Esophagus squamous epithelium (tissue), 5 donors: ENCODE results near the gene MYO18B. TPM values are rescaled to one million over a fixed set of nuclear protein-coding genes. Genes with fewer than 3 reads are reported as not detected.

Experiments used
- DNase-seq: peaks from one replicate; lab custom pipeline; 2025; lab: John Stamatoyannopoulos, UW
- H3K27ac ChIP-seq, 4 donors: fragments of 200-600 bp; sonication (generic); one replicate each; pipeline ENCODE4 v1.5.1; 2016 to 2019; ENCODE audit warnings: mild to moderate bottlenecking in 1 of 4
- H3K27me3 ChIP-seq, 4 donors: fragments of 200-600 bp; sonication (generic); 1 replicate in 3 of 4; 2 replicates in 1 of 4; pipeline versions ENCODE4 v1.5.1 to v1.6.0; 2017 to 2021; ENCODE audit warnings: antibody characterized with exemption in 1 of 4
- H3K36me3 ChIP-seq, 3 donors: fragments of 200-600 bp; sonication (generic); one replicate each; pipeline ENCODE4 v1.5.1; 2016 to 2019
- H3K4me1 ChIP-seq, 3 donors: fragments of 200-600 bp; sonication (generic); one replicate each; pipeline ENCODE4 v1.5.1; 2017 to 2019
- H3K4me3 ChIP-seq, 4 donors: fragments of 200-600 bp; sonication (generic); 1 replicate in 3 of 4; 2 replicates in 1 of 4; pipeline ENCODE4 v1.5.1; 2016 to 2019; ENCODE audit warnings: mild to moderate bottlenecking in 2 of 4, moderate library complexity in 1 of 4
- H3K9me3 ChIP-seq, 3 donors: fragments of 200-600 bp; sonication (generic); one replicate each; pipeline ENCODE4 v1.5.1; 2016 to 2019
- POLR2A ChIP-seq, 4 donors: fragments of 450-650 bp; IDR thresholded peaks; one replicate each; pipeline ENCODE4 v1.6.1; 2017; ENCODE audit warnings: antibody characterized with exemption in 4 of 4, mild to moderate bottlenecking in 4 of 4, moderate library complexity in 3 of 4
- WGBS, 2 donors: methylation state at CpG; one replicate each; pipeline ENCODE4 v1.1.5; 2018; 5-methylcytosine and 5-hydroxymethylcytosine counted together
- intact Hi-C: fragments of 100-400 bp; cut with DNase I; formaldehyde crosslinking; loops from one replicate; pipeline ENCODE4 v1.15.0; 2022
- small RNA-seq, 4 donors: library from RNA; depleted of rRNA; stranded (forward); fragments of <200 nt; gene quantifications; one replicate each; pipeline ENCODE3, GENCODE V24; 2016
- total RNA-seq, 4 donors: library from RNA; depleted of rRNA; stranded (reverse); fragments of >200 nt; gene quantifications; one replicate each; pipeline ENCODE4 v1.1.0, GENCODE V29; 2016
- TF ChIP-seq, protein P1 (sequence below), 6 experiments: fragments of 450-650 bp in 4 of 6; fragments of 200-600 bp in 2 of 6; sonication (generic) in 2 of 6; IDR thresholded peaks; one replicate each; pipeline ENCODE4 v1.5.1; 2016 to 2019; ENCODE audit warnings: antibody characterized with exemption in 6 of 6, mild to moderate bottlenecking in 4 of 6, moderate library complexity in 4 of 6
- donor health status: DM: yes; HTN: yes; CAD: no.

Gene MYO18B
- total RNA-seq, 4 donors from 2014 or later: 0.06 to 2.5 (median 0.17) TPM

GRCh38 chr22:26068571-26068970 is 326.6 kb downstream of the MYO18B start:
- intact Hi-C loops: no loop called here
- no peaks in the 10 kb centered on the region for H3K4me1 ChIP-seq
- WGBS, 2 donors: 22 to 37% methylated on average over 3 of the region's 3 CpGs
- DNase-seq: no peak
- no peaks in the 10 kb centered on the region for H3K9me3 ChIP-seq
- TF ChIP-seq, protein P1, sequence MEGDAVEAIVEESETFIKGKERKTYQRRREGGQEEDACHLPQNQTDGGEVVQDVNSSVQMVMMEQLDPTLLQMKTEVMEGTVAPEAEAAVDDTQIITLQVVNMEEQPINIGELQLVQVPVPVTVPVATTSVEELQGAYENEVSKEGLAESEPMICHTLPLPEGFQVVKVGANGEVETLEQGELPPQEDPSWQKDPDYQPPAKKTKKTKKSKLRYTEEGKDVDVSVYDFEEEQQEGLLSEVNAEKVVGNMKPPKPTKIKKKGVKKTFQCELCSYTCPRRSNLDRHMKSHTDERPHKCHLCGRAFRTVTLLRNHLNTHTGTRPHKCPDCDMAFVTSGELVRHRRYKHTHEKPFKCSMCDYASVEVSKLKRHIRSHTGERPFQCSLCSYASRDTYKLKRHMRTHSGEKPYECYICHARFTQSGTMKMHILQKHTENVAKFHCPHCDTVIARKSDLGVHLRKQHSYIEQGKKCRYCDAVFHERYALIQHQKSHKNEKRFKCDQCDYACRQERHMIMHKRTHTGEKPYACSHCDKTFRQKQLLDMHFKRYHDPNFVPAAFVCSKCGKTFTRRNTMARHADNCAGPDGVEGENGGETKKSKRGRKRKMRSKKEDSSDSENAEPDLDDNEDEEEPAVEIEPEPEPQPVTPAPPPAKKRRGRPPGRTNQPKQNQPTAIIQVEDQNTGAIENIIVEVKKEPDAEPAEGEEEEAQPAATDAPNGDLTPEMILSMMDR (IDR thresholded peaks at IDR 0.05): no peak
- no peak for TF ChIP-seq POLR2A (IDR thresholded peaks at IDR 0.05)
- H3K27ac ChIP-seq: no peak overlapping the region
- H3K36me3 ChIP-seq: no peaks in the 10 kb centered on the region
- H3K4me3 ChIP-seq: no peak overlapping the region
- H3K27me3 ChIP-seq: peaks cover 0 to 45% (median 0%) of the 10 kb centered on the region in 4 donors

DNA sequence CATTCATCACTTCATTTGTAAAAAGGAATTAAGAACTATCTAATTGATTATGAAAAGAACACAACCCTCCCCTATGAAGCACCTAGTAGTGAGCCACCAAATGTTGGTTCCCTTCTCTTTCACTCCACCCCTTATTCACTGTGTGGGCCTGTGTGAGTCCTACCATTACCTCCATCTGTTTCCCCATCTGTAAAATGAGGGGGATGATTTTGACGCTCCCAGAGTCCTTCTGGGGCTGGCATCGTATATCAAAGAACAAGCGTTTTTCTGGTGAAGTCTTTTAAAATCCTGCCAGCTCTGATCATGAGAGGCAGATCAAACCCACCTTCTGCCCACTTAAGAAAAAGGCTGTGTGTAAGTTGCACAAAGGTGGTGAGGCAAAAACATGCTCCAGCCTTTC is 330.6 kb downstream of the MYO18B start:
- TF ChIP-seq, protein P1 (IDR thresholded peaks at IDR 0.05): no peak
- no peak for TF ChIP-seq POLR2A (IDR thresholded peaks at IDR 0.05)
- Histone ChIP-seq H3K27ac (no peak overlapping the region), H3K4me3 (no peak overlapping the region), H3K4me1 (no peaks in the 10 kb centered on the region), H3K9me3 (no peaks in the 10 kb centered on the region), H3K27me3 (peaks cover 0 to 67% (median 0%) of the 10 kb centered on the region in 4 donors), H3K36me3 (no peaks in the 10 kb centered on the region)
- intact Hi-C loops: no loop called here
- WGBS, 2 donors: 46 to 56% methylated on average over 3 of the region's 3 CpGs
- no peak for DNase-seq

GRCh38 chr22:26075251-26075650 is 333.3 kb downstream of the MYO18B start:
- no peak for TF ChIP-seq POLR2A (IDR thresholded peaks at IDR 0.05)
- TF ChIP-seq, protein P1 (IDR thresholded peaks at IDR 0.05): no peak
- 58 to 67% methylated on average over 1 of the region's 1 CpG for WGBS, 2 donors
- Histone ChIP-seq H3K9me3 (no peaks in the 10 kb centered on the region), H3K27me3 (peaks cover 0 to 52% (median 0%) of the 10 kb centered on the region in 4 donors), H3K4me3 (no peak overlapping the region), H3K36me3 (no peaks in the 10 kb centered on the region), H3K4me1 (no peaks in the 10 kb centered on the region), H3K27ac (no peak overlapping the region)
- no peak for DNase-seq
- intact Hi-C loops: no loop called here

DNA sequence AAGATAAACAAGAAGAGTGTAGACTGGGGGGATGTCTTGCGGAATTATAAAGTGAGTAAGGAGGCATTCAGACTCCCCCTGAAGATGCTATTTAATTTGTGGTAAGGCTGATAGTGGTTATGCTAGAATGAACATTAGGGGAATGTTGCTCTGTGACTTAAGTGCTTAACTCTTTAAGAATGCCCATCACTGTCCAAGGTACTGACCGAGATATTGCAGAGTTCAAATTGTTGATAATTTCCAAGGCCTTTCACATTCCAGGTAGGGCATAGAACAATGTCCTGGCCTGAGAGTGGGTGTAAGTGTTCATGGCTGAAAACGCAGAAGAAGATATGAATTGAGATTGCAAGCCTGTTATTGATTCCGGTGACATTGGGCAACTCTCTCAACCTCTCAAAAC is 337.0 kb downstream of the MYO18B start:
- Histone ChIP-seq H3K27me3 (peaks cover 0 to 48% (median 0%) of the 10 kb centered on the region in 4 donors), H3K27ac (no peak overlapping the region), H3K4me1 (no peaks in the 10 kb centered on the region), H3K4me3 (no peak overlapping the region), H3K9me3 (no peaks in the 10 kb centered on the region), H3K36me3 (no peaks in the 10 kb centered on the region)
- no peak for DNase-seq
- intact Hi-C loops: no loop called here
- TF ChIP-seq POLR2A (IDR thresholded peaks at IDR 0.05): no peak
- TF ChIP-seq, protein P1 (IDR thresholded peaks at IDR 0.05): no peak
- 65 to 73% methylated on average over 4 of the region's 4 CpGs for WGBS, 2 donors

Small RNA genes lying within 50 kb of the gene (small RNA-seq; reads per million reads assigned to genes)
- gene RN7SKP169 (0 reads per million in 4 donors), gene RNA5SP494 (0 to 0.14 (median 0) reads per million in 4 donors), gene Z98949.2 (0 reads per million in 4 donors)

Other genes starting within 250 kb of the MYO18B start
- 1 to 10 TPM in 3 of 4 donors, under 1 TPM in 1; 0.64 to 5.3 (median 2.8) TPM for gene GRK3, start 177.5 kb upstream of the MYO18B start, total RNA-seq